RWPE2 (cell line): ENCODE results near the gene ZNF213.
A peak's percentile ranks its signal among the peaks of the same experiment; 100 is the strongest.

Source experiments
- ATAC-seq: fragments of 200-7000 bp; cut with Tn5 transposase; 3 replicates; pipeline ENCODE4 v1.9.1; 2021; ENCODE audit warnings: low read depth
- DNase-seq: peaks from one replicate; pipeline ENCODE4 v3.0.0-alpha.2; 2020; ENCODE audit warnings: low spot score
- H3K27ac ChIP-seq: fragments of 450-650 bp; 2 replicates; pipeline ENCODE4 v1.5.1; 2017; ENCODE audit warnings: mild to moderate bottlenecking; ENCODE audit not compliant: poor library complexity, severe bottlenecking
- H3K27me3 ChIP-seq: fragments of 250-450 bp; sonication (Bioruptor Pico); 2 replicates; pipeline ENCODE4 v1.5.1; 2021; ENCODE audit warnings: mild to moderate bottlenecking, moderate library complexity; ENCODE audit not compliant: insufficient read depth, poor library complexity, severe bottlenecking
- H3K36me3 ChIP-seq: fragments of 250-450 bp; sonication (Bioruptor Pico); 2 replicates; pipeline ENCODE4 v1.5.1; 2020; ENCODE audit warnings: low read depth, mild to moderate bottlenecking, moderate library complexity
- H3K4me1 ChIP-seq: fragments of 250-450 bp; sonication (Bioruptor Pico); 2 replicates; pipeline ENCODE4 v1.5.1; 2021; ENCODE audit warnings: mild to moderate bottlenecking, moderate library complexity; ENCODE audit not compliant: insufficient read depth, poor library complexity, severe bottlenecking
- H3K4me3 ChIP-seq: fragments of 250-450 bp; sonication (Bioruptor Pico); 2 replicates; pipeline ENCODE4 v1.5.1; 2021; ENCODE audit warnings: mild to moderate bottlenecking, moderate library complexity; ENCODE audit not compliant: severe bottlenecking
- H3K9me3 ChIP-seq: fragments of 250-450 bp; sonication (Bioruptor Pico); 2 replicates; pipeline ENCODE4 v1.5.1; 2021; ENCODE audit warnings: mild to moderate bottlenecking, moderate library complexity; ENCODE audit not compliant: severe bottlenecking
- CTCF ChIP-seq: fragments of 450-650 bp; IDR thresholded peaks from one replicate; pipeline ENCODE4 v1.5.1; 2017; ENCODE audit warnings: mild to moderate bottlenecking, moderate library complexity; ENCODE audit not compliant: poor library complexity, severe bottlenecking

Gene ZNF213

GRCh38 chr16:3091551-3091950, 43.3 kb upstream of the ZNF213 start:
- Histone ChIP-seq H3K9me3 (no peaks in the 10 kb centered on the region), H3K27ac (no peak overlapping the region), H3K36me3 (no peaks in the 10 kb centered on the region), H3K4me3 (no peak overlapping the region), H3K4me1 (no peaks in the 10 kb centered on the region), H3K27me3 (no peaks in the 10 kb centered on the region)
- no peak for DNase-seq
- TF ChIP-seq CTCF: no peak
- no peak for ATAC-seq

- H3K27ac ChIP-seq: no peak overlapping the region
- DNase-seq (no peak), ATAC-seq (no peak; the same call in 2 of the 3 replicates)
- no peak overlapping the region for H3K4me3 ChIP-seq
- H3K4me1 ChIP-seq: no peaks in the 10 kb centered on the region
- H3K36me3 ChIP-seq: no peaks in the 10 kb centered on the region
- H3K9me3 ChIP-seq: no peaks in the 10 kb centered on the region
- no peak for TF ChIP-seq CTCF
- H3K27me3 ChIP-seq: no peaks in the 10 kb centered on the region
Measured at GRCh38 chr16:3092501-3092941, 42.3 kb upstream of the ZNF213 start.

- Histone ChIP-seq H3K27ac (no peak overlapping the region), H3K4me1 (no peaks in the 10 kb centered on the region), H3K9me3 (no peaks in the 10 kb centered on the region), H3K27me3 (no peaks in the 10 kb centered on the region), H3K36me3 (no peaks in the 10 kb centered on the region), H3K4me3 (no peak overlapping the region)
- no peak for DNase-seq
- no peak for ATAC-seq
- peak; percentile 51 for TF ChIP-seq CTCF
Measured at GRCh38 chr16:3094289-3095027, 40.4 kb upstream of the ZNF213 start.

GRCh38 chr16:3095869-3096268, 39.0 kb upstream of the ZNF213 start:
- H3K27ac ChIP-seq: no peak overlapping the region
- peaks cover 6% of the 10 kb centered on the region for H3K4me1 ChIP-seq
- no peaks in the 10 kb centered on the region for H3K27me3 ChIP-seq
- H3K4me3 ChIP-seq: no peak overlapping the region
- DNase-seq (no peak), ATAC-seq (no peak)
- H3K36me3 ChIP-seq: no peaks in the 10 kb centered on the region
- H3K9me3 ChIP-seq: no peaks in the 10 kb centered on the region
- TF ChIP-seq CTCF: no peak

- TF ChIP-seq CTCF: no peak
- Histone ChIP-seq H3K27me3 (no peaks in the 10 kb centered on the region), H3K27ac (no peak overlapping the region), H3K9me3 (no peaks in the 10 kb centered on the region), H3K4me3 (no peak overlapping the region), H3K4me1 (peaks cover 6% of the 10 kb centered on the region), H3K36me3 (no peaks in the 10 kb centered on the region)
- ATAC-seq (no peak), DNase-seq (no peak)
Measured at GRCh38 chr16:3096362-3096761, 38.5 kb upstream of the ZNF213 start.
